ENCODE results near the gene GPR160.
"Not testable (repeated sequence)": the region's sequence is repeated elsewhere in the genome, so short reads cannot be mapped to it uniquely, and the experiment has no call there.

Gene GPR160

GRCh38 chr3:170076715-170077238 is 39.0 kb downstream of the GPR160 start:
- no peak for DNase-seq

DNA sequence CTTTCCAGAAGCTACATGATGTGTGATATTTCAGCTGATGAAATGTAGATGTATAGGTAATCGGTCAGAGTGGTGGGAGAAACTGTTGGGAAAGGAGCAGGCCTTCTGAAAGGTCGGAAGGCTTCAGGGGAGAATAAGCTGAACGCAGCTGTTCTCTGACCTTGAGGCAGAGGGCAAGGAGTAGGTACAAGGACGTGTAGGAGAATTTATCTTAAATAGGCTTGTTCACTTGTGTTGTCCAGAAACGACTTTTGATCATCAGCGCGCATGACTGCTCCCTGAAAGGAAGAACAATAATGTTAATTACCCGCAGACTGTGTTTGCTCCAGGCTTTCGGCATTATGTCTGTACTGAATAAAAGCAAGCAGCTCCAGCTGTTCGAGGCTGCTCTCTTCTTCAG is 39.6 kb downstream of the GPR160 start:
- DNase-seq = no peak

- no peak for DNase-seq
Measured at GRCh38 chr3:170078620-170079281, 41.0 kb downstream of the GPR160 start.

DNA sequence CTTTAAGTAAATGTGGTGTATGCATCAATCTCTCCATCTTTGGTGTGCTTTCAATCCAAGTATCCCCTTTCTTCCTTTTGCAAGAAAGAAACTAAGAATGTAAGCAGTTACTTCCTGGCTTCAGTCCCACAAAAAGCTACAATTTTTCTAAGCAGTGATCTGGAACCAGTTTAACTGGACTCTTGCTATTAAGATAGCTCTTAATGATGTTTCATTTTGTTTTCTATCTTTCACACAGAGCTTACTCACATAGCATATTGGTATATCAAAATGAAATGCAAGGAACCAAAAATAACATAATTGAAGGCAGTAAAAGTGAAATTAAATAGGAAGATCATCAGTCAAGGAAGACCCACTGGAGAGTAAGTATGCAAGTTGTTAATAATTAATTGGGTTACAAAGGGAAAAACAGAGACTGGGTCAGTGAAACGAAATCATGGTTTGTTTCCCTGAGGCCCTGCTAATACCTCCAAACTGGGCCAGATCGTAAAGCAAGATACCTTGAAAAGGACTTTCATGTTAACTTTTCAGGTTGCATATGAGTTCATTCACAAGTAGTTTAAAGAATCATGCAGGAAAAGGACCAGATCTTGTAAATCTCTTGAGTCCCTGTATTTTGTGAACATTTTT is 41.9 kb downstream of the GPR160 start:
- no peak for DNase-seq

DNA sequence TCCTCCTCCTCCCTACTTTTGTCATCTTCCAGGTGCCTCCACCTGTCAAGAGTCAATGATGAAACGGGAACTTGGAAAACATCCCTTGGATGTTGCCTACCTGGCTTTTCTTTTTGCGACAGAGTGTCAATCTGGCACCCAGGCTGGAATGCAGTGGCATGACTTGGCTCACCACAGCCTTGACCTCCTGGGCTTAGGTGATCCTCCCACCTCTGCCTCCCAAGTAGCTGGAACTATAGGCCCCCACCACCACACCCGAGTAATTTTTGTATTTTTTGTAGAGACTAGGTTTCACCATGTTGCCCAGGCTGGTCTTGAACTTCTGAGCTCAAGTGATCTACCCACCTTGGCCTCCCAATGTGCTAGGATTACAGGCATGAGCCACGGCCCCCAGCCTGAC is 42.8 kb downstream of the GPR160 start:
- no peak for DNase-seq

GRCh38 chr3:170081079-170081741 is 43.4 kb downstream of the GPR160 start:
- DNase-seq = no peak

DNA sequence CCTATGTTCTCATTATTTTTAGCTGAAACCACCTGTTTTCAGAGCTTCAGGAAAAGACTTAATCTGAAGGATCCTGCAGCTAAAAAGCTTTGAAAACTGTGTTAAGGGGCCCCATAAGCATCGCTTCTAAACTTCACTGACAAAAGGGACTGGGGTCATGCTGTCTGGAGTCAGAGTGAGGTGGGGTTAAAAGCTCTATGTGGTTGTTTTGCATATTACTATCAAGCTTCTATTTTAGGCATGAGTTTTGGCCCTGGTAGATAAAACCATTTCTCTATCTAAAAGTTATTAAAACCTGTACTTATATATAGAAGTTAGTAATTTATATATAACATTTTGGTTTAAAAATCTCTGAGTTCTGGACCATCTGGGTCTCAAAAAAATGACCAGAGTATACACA is 45.5 kb downstream of the GPR160 start:
- DNase-seq = no peak

- DNase-seq = no peak
Measured at GRCh38 chr3:170085396-170085795, 47.6 kb downstream of the GPR160 start.

DNA sequence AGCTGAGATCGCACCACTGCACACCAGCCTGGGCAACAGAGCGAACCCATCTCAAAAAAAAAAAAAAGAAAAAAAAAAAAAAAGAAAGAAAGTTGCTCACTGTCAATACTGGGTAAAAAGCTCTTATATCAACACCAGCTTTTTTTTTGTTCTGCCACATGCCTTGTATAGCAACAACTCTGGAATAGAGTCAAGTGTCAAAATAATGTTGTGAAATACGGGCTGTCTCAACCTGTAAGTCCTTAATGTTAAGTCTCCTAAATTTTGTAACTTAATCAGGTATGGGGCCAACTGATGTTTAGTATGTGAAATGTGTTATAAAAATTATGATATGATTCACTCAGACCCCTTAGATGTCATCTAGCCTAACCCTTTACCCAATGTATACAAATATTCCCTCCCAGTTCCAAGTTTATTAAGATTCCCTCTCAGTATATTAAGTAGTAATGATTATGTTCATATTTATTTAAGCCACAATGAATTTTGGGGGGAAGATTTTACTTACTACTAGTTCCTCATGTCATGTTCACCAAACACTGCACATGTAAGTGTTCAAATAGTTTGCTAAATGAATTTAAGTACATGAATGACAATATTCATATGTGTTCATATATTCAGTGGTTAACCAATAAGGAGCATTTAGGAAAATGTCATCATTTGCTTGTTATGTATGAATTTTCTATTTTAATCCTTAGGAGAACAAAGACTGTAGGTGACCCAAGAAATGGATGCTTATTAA is 52.2 kb downstream of the GPR160 start:
- no peak for DNase-seq

DNA sequence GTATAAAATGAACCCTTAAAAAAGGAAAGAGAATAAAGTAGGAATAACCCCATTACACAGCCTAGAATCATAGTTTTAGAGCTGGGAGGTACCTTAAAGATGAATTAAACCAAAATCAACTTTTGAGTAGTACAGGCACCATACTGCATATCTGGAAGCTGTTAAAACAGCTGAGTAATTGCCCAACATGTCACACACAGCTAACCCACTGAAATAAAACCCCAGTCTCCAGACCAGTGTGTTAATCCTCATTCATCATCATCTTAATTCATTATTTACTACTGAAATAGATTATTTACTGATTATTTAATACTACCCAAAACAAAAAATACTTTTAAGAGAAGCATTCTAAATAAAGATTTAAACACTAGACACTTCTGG is 52.8 kb downstream of the GPR160 start:
- DNase-seq = no peak

GRCh38 chr3:170092907-170093306 is 55.1 kb downstream of the GPR160 start:
- no peak for DNase-seq

- DNase-seq = no peak
Measured at GRCh38 chr3:170095771-170096170, 58.0 kb downstream of the GPR160 start.

- DNase-seq = no peak
Measured at GRCh38 chr3:170096342-170096741, 58.5 kb downstream of the GPR160 start.

DNA sequence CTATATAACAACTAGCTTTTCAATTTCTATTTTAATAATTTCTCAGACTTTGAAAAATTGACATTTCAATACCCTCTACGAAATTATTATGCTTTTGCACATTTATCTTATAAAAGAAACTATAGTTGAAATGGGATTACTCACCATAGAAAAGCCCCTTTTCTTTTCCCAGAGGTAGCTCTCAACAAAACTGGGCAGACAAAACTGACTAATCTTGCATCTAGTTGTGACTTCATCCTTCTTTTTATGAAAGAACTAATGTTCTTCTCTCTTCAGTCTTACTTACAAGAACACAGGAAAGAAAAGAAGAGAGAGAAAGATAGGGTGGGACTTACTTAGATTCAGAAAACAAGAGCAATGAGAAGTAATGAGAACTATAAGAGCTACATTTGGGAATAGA is 61.0 kb downstream of the GPR160 start:
- no peak for DNase-seq

- DNase-seq = no peak
Measured at GRCh38 chr3:170100944-170101343, 63.1 kb downstream of the GPR160 start.

DNA sequence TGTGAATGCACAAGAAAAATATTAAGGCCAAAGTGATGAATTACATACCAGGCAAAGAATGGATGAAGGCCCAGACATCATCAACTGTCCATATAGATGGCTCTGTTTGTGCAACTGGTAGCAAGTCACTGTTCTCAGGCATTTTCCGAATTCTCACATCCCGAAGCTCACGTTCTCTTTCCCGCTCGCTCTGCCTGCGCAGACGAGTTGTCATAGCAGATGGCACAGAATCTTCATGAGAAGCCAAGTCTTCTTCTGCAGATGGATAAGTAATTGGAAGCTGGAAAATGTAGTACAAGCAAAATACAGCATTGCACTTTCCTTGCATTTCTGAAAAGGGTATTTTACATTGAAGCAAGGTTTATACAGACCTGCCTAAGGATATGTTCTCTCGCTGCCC is 64.6 kb downstream of the GPR160 start:
- DNase-seq = no peak

DNA sequence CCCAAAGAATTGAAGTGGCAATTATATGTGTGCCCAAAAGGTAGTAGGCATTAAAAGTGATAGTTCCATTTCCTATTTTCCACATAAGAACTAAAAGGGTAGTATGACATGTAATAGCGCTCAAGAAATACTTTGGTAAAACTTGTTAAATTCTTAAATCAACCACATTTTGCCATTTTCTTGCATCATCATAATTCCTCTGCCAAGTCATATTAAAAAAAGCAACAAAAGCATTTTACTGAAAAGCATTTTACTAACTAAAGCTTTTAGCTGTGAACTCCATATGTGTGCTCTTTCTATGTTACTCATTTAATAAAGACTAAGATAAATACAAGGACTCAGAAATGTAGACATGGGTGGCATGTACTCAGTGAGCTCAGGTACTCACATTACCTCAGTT is 70.1 kb downstream of the GPR160 start:
- DNase-seq = no peak

DNA sequence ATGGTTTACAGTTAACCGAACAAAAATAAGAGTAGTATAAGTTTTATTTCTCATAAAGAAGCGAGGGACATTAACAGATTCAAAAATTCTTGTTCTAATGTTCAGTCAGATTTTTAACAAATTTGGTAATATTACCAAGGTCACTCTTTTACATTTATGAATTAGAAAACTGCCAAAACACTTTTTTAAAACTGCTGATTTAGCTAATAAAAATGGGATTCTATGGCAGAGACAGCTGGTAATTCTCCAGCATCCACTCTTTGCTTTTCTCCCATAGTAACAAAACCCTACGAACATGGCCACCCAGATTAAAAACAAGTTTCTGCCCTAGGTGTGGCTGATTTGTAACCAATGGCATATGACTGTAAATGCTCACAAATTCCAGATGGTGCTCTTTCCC is 71.2 kb downstream of the GPR160 start:
- no peak for DNase-seq

DNA sequence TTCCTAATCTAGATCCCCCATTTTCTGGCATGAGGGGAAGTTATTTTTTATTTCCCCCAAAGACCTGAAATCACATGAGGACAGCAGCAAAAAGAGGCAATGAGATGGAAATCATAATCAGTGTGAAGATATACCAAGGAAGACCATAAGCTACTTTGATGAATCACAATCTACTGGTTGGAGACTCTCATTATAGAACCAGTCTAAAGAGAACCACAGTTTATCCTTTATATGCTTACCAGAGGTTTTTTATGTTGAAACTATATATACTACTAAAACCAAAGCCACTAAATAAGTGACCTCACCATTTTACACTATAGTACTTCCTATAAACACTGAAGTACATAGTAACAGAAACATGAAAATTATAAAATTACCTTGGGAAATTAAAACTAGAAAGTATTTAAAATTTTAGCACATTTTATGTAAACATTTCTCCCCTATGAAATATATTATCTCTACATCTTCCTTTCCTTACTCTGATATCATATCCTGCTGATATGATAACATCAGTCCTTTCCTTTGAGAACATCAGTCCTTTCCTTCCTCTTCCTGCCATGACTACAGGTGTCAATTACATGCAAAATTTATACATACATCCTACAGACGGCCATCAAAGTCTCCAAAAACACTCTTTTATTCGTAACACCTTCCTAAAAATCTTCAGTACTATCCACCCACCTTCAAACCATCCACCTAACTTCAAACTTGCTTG is 71.9 kb downstream of the GPR160 start:
- no peak for DNase-seq

GRCh38 chr3:170111147-170111771 is 73.5 kb downstream of the GPR160 start:
- DNase-seq = no peak

DNA sequence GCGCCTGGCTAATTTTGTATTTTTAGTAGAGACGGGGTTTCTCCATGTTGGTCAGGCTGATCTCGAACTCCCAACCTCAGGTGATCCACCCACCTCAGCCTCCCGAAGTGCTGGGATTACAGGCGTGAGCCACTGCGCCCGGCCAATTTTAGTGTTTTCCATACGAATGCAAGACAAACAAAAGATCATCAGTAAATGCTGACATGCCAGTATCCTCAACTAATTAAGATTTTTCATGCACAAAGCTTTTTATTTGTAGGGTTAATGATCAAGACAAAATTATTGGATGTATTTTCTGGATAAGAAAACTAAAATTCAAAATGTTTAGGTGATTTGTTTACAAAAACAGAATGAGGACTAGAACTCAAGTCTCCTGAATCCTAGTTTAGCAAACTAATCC is 76.4 kb downstream of the GPR160 start:
- not testable (repeated sequence) for DNase-seq

GRCh38 chr3:170117134-170117533 is 79.3 kb downstream of the GPR160 start:
- no peak for DNase-seq

All from stimulated activated CD4-positive, alpha-beta T cell treated with anti-CD3 and anti-CD28 coated beads, Interleukin-4, amount 100 ng/mL, for 4 hours (primary cell).